Anterior cingulate cortex (tissue), 58 donors: Measurements from ENCODE around the gene AIRE.
"Not testable (repeated sequence)": the region's sequence is repeated elsewhere in the genome, so short reads cannot be mapped to it uniquely, and the experiment has no call there.

Experiments used
- DNase-seq, 58 donors: peaks; one replicate each; lab custom pipeline; 2025; lab: John Stamatoyannopoulos, UW

AIRE gene

GRCh38 chr21:44333509-44334328 lies 48.0 kb downstream of the AIRE start:
- DNase-seq: no peak

GRCh38 chr21:44334329-44335030 lies 48.8 kb downstream of the AIRE start:
- DNase-seq: no peak

GRCh38 chr21:44335266-44336059 lies 49.8 kb downstream of the AIRE start:
- no peak for DNase-seq

GRCh38 chr21:44337449-44337848 lies 51.8 kb downstream of the AIRE start:
- no peak for DNase-seq

- peak in 47 of 58 donors; percentile 21 to 83 (median 67) for DNase-seq
These were observed 52.5 kb downstream of the AIRE start for GRCh38 chr21:44337941-44338895.

GRCh38 chr21:44338971-44339910 lies 53.6 kb downstream of the AIRE start, which contains the start of gene CFAP410:
TSS of gene CFAP410 (minus strand) at chr21:44339390. CDS start at chr21:44339194, 196 bp downstream.
- peak; percentile 66 to 99 (median 94) for DNase-seq

- DNase-seq: not testable (repeated sequence)
These were observed 56.2 kb downstream of the AIRE start for GRCh38 chr21:44341726-44342458.

GRCh38 chr21:44342981-44343380 lies 57.3 kb downstream of the AIRE start:
- not testable (repeated sequence) for DNase-seq

GRCh38 chr21:44344541-44345183 lies 59.0 kb downstream of the AIRE start:
- no peak for DNase-seq

- no peak for DNase-seq
These were observed 59.8 kb downstream of the AIRE start for GRCh38 chr21:44345495-44345894.

GRCh38 chr21:44347911-44348451 lies 62.3 kb downstream of the AIRE start:
- no peak for DNase-seq
